HFFc6 (cell line): ENCODE results near the gene NPPC. TPM values are rescaled to one million over a fixed set of nuclear protein-coding genes. Genes with fewer than 3 reads are reported as not detected.
"Not testable (repeated sequence)": the region's sequence is repeated elsewhere in the genome, so short reads cannot be mapped to it uniquely, and the experiment has no call there.

Source experiments
- DNase-seq: peaks from one replicate; pipeline ENCODE4 v3.0.0-alpha.2; 2018
- H3K27ac Mint-ChIP-seq: 2 replicates; pipeline ENCODE4 v1.8.0; 2020; ENCODE audit warnings: mild to moderate bottlenecking, mixed read lengths
- H3K27me3 Mint-ChIP-seq: 2 replicates; pipeline ENCODE4 v1.8.0; 2021; ENCODE audit warnings: mild to moderate bottlenecking, moderate library complexity, mixed read lengths; ENCODE audit not compliant: insufficient read depth
- H3K36me3 Mint-ChIP-seq: 2 replicates; pipeline ENCODE4 v1.8.0; 2021; ENCODE audit warnings: low read depth, mixed read lengths
- H3K4me1 Mint-ChIP-seq: 2 replicates; pipeline ENCODE4 v1.8.0; 2020; ENCODE audit warnings: low read depth, mixed read lengths
- H3K4me3 Mint-ChIP-seq: 2 replicates; pipeline ENCODE4 v1.8.0; 2020; ENCODE audit warnings: mild to moderate bottlenecking, moderate library complexity, mixed read lengths
- H3K9me3 Mint-ChIP-seq: 2 replicates; pipeline ENCODE4 v1.8.0; 2020; ENCODE audit warnings: mild to moderate bottlenecking, mixed read lengths
- total RNA-seq, 6 experiments: library from RNA; stranded (reverse); fragmentation: NEBNext Ultra II Directional; extraction: Animal tissue kit (Norgen Biotek cat#: 25700); gene quantifications; 2 replicates in 1 of 6; 3 replicates in 5 of 6; pipeline ENCODE4 v1.2.3, GENCODE V29; 2021
- TF ChIP-seq, protein P1 (sequence below): fragments of 200-600 bp; sonication (generic); IDR thresholded peaks from 2 replicates; pipeline ENCODE4 v1.5.0; 2021; ENCODE audit warnings: antibody characterized with exemption, mild to moderate bottlenecking

Gene NPPC
- total RNA-seq, 6 experiments from 2014 or later, result not detected

DNA sequence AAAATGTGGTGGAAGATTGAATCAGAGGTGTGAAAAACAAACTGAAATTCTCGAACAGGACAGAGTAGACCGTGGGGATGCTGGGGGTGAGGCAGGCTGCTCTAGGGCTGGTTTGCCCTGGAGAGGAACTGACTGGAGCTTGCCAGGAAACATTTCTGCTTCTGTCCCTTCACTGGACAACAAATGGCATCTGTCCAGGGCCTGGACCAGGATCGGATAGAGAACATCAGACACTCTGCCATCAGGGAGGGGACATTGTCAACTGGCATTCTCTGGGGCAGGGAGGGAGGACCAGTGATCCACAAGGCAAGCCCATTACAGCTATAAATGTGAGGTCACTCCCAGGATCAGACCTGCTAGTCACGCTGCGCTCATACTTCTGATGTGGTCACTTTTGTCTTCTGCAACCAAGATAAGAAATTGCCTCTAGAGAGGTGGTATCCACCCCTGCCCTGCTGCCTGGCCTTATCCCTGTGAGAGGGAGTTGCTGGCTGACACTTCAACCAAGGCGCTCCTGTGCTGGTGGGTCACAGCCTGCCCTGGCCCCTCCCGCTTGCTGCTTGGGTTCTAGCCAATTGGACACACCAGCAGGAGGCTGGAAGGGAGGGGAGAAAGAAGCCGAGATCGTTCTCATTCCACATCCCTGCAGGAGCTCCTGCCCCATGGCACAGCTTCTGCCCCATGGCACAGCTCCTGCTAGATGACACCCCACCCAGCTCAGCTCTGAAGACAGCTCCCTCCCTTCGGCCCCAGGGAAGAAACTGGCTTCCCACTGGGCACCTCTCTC is 8.7 kb downstream of the NPPC start:
- no peak overlapping the region for H3K4me3 Mint-ChIP-seq
- no peak overlapping the region for H3K27ac Mint-ChIP-seq
- no peaks in the 10 kb centered on the region for H3K9me3 Mint-ChIP-seq
- H3K36me3 Mint-ChIP-seq, result no peaks in the 10 kb centered on the region
- peaks cover 46% of the 10 kb centered on the region for H3K27me3 Mint-ChIP-seq
- no peak for DNase-seq
- TF ChIP-seq, protein P1, sequence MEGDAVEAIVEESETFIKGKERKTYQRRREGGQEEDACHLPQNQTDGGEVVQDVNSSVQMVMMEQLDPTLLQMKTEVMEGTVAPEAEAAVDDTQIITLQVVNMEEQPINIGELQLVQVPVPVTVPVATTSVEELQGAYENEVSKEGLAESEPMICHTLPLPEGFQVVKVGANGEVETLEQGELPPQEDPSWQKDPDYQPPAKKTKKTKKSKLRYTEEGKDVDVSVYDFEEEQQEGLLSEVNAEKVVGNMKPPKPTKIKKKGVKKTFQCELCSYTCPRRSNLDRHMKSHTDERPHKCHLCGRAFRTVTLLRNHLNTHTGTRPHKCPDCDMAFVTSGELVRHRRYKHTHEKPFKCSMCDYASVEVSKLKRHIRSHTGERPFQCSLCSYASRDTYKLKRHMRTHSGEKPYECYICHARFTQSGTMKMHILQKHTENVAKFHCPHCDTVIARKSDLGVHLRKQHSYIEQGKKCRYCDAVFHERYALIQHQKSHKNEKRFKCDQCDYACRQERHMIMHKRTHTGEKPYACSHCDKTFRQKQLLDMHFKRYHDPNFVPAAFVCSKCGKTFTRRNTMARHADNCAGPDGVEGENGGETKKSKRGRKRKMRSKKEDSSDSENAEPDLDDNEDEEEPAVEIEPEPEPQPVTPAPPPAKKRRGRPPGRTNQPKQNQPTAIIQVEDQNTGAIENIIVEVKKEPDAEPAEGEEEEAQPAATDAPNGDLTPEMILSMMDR, result no peak
- no peaks in the 10 kb centered on the region for H3K4me1 Mint-ChIP-seq

DNA sequence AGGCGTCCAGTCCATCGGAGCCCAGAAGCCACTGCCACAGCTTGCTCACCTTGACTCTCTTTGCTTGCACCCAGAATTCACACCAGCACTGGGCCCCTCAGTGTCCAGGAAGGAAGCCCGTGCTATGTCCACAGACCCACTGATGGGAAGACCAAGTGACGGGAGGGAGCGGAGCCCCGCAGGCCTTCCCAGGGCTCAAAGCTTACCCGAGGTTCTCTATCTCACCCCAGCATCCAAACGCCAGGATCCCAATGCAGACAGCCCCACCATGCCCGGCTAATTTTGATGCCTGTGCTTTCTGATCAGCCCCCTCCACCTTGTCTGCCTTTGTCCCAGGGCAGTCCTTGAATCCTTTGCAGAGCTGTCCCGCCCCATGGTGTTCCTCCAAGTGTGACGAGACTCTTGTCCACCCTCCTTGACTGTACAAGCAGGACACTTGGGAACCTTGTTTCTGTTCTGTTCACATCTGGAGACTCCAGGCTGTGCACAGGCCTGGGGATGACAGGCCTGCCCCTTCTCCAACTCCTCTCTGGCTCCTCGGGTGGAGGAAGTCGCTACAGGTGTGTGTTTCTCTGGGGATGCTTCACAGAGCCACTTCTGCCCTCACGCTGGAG is 12.0 kb downstream of the NPPC start:
- Mint-ChIP-seq H3K9me3 (no peaks in the 10 kb centered on the region), H3K4me1 (no peaks in the 10 kb centered on the region), H3K36me3 (no peaks in the 10 kb centered on the region), H3K27ac (no peak overlapping the region), H3K4me3 (no peak overlapping the region), H3K27me3 (peaks cover 48% of the 10 kb centered on the region)
- TF ChIP-seq, protein P1, result no peak
- no peak for DNase-seq

DNA sequence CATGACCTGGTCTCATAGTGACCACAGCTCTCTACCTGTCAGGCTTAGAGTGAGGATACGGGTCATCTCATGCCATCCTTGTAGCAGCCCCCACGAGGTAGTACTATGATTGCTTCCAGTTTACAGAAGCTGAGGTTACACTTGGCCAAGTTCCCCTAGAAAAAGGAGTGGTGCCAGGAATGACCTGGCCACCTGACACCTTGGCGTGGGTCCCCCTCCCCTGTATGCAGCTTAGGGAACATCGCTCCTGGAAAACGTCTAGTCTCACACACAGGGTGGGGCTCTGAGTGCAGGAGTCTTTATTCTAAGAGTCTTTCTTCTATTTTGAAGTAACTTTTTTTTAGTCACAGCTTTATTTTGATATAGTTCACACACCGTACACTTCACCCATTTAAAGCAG is 14.8 kb downstream of the NPPC start:
- no peaks in the 10 kb centered on the region for H3K9me3 Mint-ChIP-seq
- peaks cover 39% of the 10 kb centered on the region for H3K27me3 Mint-ChIP-seq
- no peak overlapping the region for H3K4me3 Mint-ChIP-seq
- DNase-seq, result no peak
- H3K36me3 Mint-ChIP-seq, result no peaks in the 10 kb centered on the region
- no peak overlapping the region for H3K27ac Mint-ChIP-seq
- TF ChIP-seq, protein P1, result no peak
- no peaks in the 10 kb centered on the region for H3K4me1 Mint-ChIP-seq

DNA sequence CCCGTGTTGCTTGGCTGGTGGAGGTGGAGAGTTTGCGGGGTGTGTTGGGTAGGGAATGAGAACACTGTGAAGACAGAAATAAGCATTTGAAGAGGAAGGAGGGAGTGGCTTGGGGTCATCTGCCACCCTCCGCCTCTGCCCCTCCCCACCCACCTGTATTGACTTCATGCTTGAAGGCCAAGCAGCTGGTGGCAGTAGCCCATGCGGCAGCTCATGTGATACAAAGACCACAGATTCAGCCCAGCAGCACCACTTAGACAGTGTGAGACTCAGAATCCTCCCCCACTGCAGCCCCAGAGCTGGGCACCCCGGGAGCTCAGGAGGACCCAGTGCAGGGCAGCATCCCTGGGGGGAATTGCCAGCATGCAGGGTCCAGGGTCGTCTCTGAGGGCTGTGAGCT is 15.4 kb downstream of the NPPC start:
- no peaks in the 10 kb centered on the region for H3K9me3 Mint-ChIP-seq
- H3K4me3 Mint-ChIP-seq, result no peak overlapping the region
- no peak for DNase-seq
- H3K4me1 Mint-ChIP-seq, result peaks cover 5% of the 10 kb centered on the region; the same call in 1 of the 2 replicates
- H3K27ac Mint-ChIP-seq, result no peak overlapping the region
- H3K36me3 Mint-ChIP-seq, result no peaks in the 10 kb centered on the region
- TF ChIP-seq, protein P1, result no peak
- H3K27me3 Mint-ChIP-seq, result peaks cover 36% of the 10 kb centered on the region

DNA sequence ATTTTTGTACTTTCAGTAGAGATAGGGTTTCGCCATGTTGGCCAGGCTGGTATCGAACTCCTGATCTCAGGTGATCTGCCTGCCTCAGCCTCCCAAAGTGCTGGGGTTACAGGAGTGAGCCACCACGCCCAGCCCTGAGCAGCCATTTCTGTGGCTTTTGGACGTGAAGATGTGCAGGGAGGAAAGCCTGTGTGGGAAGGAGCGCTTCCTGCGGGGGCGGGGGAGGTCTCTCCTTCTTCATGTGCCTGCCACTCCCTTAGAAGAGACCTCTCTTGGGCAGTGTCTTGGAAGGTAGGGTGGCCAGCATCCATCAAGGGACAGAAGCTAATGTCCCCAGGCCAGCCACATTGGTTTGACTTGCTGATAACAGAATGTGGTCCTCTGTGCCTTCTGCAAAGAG is 16.0 kb downstream of the NPPC start:
- H3K27ac Mint-ChIP-seq, H3K9me3 Mint-ChIP-seq, H3K4me1 Mint-ChIP-seq, H3K4me3 Mint-ChIP-seq, DNase-seq, H3K36me3 Mint-ChIP-seq: not testable (repeated sequence)
- H3K27me3 Mint-ChIP-seq, result peaks cover 32% of the 10 kb centered on the region

DNA sequence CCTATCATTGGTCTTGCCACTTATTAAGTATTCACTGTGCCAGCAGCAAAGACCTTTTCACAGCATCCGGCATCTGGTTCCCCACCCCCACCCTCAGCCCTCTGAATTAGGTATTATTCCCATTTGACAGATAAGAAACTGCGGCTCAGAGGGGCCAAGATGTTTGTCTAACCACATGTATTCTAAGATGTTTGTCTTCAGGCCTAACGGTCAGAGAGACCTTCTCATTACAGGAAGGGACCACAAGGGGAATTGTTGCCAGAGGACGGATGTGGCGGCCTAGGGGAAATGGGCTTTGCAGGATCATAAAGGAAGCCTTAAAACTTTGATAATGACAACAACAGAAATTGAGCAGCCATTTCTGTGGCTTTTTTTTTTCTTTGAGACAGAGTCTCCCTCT is 16.6 kb downstream of the NPPC start:
- DNase-seq, result no peak
- Mint-ChIP-seq H3K4me1 (peaks cover 7% of the 10 kb centered on the region; the same call in 1 of the 2 replicates), H3K27ac (no peak overlapping the region), H3K36me3 (no peaks in the 10 kb centered on the region), H3K27me3 (peaks cover 30% of the 10 kb centered on the region), H3K9me3 (no peaks in the 10 kb centered on the region), H3K4me3 (no peak overlapping the region)
- TF ChIP-seq, protein P1, result no peak
